GM18520 (cell line): Measurements from ENCODE around the gene FNDC10.
"Not testable (repeated sequence)": the region's sequence is repeated elsewhere in the genome, so short reads cannot be mapped to it uniquely, and the experiment has no call there.

ENCODE experiments used
- ATAC-seq: cut with Tn5 transposase; IDR thresholded peaks from one replicate; pipeline ENCODE4 v1.9.1; 2021; ENCODE audit not compliant: unreplicated experiment

FNDC10 gene

DNA sequence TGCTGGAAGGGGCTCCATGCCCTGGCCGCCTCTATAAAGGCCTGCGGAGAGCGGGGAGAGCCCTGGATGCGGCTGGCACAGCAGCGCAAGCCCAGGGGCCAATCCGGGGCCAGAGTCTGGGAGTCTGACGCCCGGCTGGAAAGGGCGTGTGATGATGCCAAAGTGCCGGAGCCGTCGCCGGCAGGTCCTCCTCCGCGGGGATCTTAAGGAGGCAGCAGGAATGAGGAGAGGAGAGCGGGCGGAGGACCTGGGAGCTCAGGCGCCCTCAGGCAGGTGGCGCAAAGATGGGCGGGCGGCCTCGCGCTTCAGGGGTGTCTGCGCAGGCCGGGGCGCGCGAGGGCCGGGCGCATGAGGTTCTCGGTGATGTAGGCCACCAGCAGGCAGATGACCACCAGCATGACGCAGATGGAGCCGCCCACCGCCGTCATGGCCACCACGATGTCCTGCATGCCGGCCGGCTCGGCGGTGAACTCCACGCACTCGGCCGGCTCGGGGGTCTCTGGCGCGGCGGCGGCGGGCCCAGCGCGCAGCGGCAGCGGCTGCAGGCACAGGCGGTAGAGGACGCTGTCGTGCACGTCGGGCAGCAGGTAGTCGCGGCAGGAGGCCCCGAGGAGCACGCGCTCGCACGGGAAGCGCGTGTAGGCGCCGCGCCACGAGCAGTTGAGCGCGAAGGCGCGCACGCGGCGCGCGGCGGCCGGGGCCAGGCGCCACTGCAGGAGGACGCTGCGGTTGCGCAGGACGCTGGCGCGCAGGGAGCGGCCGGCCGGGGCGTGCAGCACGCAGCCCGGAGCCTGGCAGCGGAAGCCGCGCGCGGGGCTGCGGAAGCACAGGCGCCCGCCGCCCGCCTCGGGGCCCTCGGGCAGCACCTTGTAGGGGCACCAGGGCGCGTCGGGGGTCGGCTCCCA is 653 bp downstream of the FNDC10 start:
- no peak for ATAC-seq

DNA sequence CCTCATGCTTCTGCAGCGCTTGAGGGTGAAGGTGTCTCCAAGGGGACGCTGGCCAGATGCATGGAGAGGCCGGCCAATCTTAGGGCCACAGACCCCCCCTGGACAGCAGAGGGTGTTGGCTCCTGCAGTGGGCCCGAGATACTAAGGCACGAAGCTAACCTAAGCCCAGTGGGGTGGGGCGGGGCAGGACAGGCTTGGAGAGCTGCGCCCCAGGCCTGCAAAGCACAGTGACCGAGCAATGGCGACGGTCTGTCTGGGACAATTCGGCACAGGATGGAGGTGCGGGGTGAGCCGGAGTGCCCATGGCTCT is 1.3 kb downstream of the FNDC10 start:
- ATAC-seq, result no peak

DNA sequence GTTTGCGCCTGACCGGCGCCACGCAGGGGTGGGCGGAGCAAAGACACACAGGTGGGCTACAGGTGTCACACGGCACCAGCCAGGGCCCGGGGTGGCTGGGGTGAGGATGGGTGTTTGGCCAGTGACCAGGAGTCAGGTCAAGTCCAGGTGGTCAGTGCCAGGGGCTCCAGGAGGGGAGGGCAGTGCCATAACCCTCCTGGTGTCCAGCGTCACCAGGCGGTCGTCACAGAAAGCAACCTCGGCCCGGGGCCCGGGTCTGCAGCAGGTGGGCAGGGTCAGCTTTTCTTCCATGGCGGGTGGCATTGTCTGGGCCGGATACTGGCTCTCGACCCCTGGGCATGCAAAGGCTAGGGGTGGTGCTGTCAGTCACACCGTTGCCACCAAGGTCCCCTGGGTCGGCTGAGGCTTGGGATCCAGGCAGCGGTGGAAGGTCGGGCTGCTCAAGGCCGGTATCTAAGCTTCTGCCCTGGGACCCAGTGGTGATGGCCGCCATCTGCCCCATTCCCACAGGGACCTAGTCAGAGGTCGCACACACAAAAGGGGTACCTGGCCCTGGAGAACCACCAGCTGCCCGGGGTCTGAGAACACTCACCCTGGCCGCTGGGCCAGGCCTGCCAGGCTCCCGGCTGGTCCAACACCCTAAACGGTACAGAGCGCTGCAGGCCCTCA is 1.8 kb downstream of the FNDC10 start:
- ATAC-seq, result no peak

DNA sequence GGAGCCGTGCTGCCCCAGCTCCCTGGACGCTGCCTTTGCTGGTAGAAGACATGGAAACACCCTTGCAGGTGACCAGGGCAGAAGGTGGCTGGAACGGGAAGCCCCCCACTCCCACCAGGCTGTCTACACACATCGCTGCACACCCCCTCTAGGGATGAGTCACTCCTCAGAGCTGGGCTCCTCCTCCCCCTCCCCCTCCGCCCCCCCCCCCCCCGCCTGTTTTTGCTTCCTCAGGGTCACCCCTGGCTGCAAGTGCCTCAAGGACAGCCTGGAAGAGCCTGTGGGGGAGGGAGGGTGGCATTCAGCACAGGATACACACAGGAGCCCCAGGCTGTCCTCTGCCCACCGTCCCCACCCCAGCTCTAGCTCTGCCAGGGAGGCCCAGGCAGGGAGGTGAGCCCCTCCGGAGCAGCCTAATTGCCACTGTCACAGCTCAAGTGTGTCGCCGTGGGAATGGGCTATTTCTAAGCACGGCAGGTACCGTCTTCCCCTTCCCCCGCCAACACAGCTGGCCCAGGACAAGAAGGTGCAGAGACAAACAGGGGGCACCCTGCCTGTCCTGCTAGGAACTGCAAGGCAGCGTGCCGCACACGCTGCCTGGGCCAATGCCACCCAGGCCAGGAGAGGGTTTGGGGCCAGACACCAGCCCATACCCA is 2.5 kb downstream of the FNDC10 start:
- no peak for ATAC-seq

GRCh38 chr1:1596493-1597274 is 3.3 kb downstream of the FNDC10 start:
- ATAC-seq, result no peak

DNA sequence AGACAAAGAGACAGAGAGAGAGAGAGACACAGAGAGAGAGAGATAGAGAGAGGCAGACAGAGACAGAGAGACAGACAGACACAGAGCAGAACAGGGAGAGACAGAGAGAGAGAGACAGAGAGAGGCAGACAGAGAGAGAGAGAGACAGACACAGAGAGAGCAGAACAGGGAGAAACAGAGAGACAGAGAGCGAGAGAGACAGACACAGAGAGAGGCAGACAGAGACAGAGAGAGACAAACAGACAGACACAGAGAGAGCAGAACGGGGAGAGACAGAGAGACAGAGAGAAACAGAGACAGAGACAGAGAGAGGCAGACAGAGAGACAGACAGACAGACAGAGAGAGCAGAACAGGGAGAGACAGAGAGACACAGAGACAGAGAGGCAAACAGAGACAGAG is 4.6 kb downstream of the FNDC10 start:
- not testable (repeated sequence) for ATAC-seq

GRCh38 chr1:1594602-1595260 is 5.2 kb downstream of the FNDC10 start:
- ATAC-seq, result no peak

- no peak for ATAC-seq
These were observed 5.9 kb downstream of the FNDC10 start for GRCh38 chr1:1593834-1594601.

- no peak for ATAC-seq
These were observed 8.5 kb downstream of the FNDC10 start for GRCh38 chr1:1591452-1591851.

GRCh38 chr1:1583347-1584010 is 16.5 kb downstream of the FNDC10 start:
- ATAC-seq, result no peak

- no peak for ATAC-seq
These were observed 17.2 kb downstream of the FNDC10 start for GRCh38 chr1:1582585-1583346.

DNA sequence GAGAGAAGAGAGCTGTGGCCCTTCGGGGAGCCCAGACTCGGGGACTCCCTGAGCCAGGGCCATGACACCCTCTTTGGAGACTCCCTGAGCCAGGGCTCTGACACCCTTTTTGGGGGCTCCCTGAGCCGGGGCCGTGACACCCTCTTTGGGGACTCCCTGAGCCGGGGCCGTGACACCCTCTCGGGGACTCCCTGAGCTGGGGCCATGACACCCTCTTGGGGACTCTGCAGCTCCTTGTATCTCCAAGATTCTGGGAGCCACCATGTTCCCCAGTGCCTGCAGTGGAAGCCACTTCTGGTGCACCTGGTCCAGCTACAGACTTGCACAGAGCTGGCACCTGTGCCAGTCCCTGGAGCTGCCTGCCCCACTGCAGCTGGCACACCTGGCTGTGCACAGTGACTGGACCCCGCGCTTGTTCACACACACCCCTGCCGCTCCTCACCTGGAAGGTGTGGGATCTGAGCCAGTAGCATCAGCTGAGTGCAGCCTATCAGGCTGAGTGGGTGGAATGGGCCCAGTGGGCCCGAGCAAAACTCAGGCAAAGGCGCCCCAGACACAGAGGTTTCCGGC is 21.5 kb downstream of the FNDC10 start:
- ATAC-seq, result no peak

GRCh38 chr1:1577367-1578011 is 22.4 kb downstream of the FNDC10 start:
- ATAC-seq, result no peak

GRCh38 chr1:1574721-1575537 is 25.0 kb downstream of the FNDC10 start, which contains the start of gene SSU72:
SSU72 (minus strand) TSS chr1:1574863; CDS start chr1:1574557, 306 bp downstream.
- peak; percentile 83 for ATAC-seq

DNA sequence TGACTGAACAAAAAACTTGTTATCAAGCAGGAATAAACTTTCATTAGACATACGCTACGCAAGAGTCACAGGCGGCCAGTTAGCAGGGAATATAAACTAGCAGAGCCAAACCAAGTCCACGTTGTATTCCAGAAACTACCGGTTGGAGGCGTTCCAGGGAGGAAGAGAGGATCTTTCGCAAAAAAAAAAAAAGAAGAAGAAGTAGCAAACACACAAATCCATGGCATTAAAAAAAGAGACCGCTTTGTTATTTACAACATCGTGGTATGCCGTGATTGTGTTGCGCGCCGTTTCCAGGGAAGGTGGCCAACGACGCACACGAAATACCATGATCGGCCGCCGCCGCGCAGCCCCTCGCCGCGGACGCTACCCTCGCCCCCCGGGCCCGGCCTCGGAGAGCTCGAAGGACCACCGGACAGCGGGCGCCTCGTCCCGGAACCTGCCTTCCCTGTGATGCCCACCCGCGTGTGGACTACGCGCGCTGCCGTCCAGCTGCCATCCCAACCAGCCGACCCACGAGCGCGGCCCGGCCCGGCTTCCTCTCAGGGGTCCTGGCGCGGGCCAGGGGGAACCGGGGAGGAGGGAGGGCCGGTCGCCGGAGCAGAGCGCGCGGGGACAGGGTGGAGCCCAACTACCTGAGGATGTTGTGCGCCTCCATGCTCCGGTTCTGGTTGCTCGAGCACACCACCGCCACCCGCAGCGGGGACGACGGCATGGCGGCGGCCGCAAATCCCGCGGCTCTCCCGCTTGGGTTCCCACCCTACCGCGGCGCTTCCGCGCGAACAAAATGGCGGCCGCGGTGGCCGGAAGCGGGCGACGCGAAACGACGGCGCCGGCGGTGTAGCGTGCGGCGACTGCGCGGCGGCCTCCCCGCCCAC is 25.9 kb downstream of the FNDC10 start:
- peak; percentile 69 for ATAC-seq

GRCh38 chr1:1569341-1569740 is 30.6 kb downstream of the FNDC10 start:
- ATAC-seq, result no peak
